Psoas muscle (tissue), 8 donors: ENCODE measurements around the gene FOXF1. TPM values are rescaled to one million over a fixed set of nuclear protein-coding genes. Genes with fewer than 3 reads are reported as not detected.

ENCODE experiments used
- ATAC-seq, 4 donors: fragments of 200-7000 bp; cut with Tn5 transposase; one replicate each; pipeline ENCODE4 v1.9.1; 2020; ENCODE audit warnings: moderate library complexity in 3 of 4, mild to moderate bottlenecking in 2 of 4
- DNase-seq, 2 donors: peaks; one replicate each; pipeline ENCODE4 v3.0.0-alpha.2; 2020
- H3K27ac ChIP-seq: fragments of 200-600 bp; one replicate; pipeline ENCODE4 v1.8.0; 2022
- H3K27me3 ChIP-seq, 3 donors: fragments of 200-600 bp in 1 of 3; one replicate each; pipeline versions ENCODE4 v1.6.1 to v1.8.0; 2013 to 2022; ENCODE audit warnings: low read length in 2 of 3, mild to moderate bottlenecking in 2 of 3, moderate library complexity in 1 of 3; ENCODE audit not compliant: insufficient read depth in 3 of 3
- H3K36me3 ChIP-seq, 2 donors: fragments of 200-600 bp in 1 of 2; one replicate each; pipeline versions ENCODE4 v1.6.1 to v1.8.0; 2013 to 2022; ENCODE audit warnings: low read depth in 1 of 2, mild to moderate bottlenecking in 1 of 2, moderate library complexity in 1 of 2; ENCODE audit not compliant: insufficient read depth in 1 of 2
- H3K4me1 ChIP-seq: fragments of 200-600 bp; one replicate; pipeline ENCODE4 v1.8.0; 2022
- H3K4me3 ChIP-seq: fragments of 200-600 bp; one replicate; pipeline ENCODE4 v1.8.0; 2022; ENCODE audit warnings: mild to moderate bottlenecking
- H3K9me3 ChIP-seq: fragments of 200-600 bp; one replicate; pipeline ENCODE4 v1.8.0; 2022
- CTCF ChIP-seq: fragments of 200-600 bp; IDR thresholded peaks from one replicate; pipeline ENCODE4 v1.8.0; 2022; ENCODE audit warnings: antibody characterized with exemption
- WGBS, 3 donors: extraction: QIAGEN DNeasy Blood & Tissue Kit; methylation state at CpG; one replicate each; pipeline versions ENCODE4 v1.1.6 to v1.1.7; 2013; 5-methylcytosine and 5-hydroxymethylcytosine counted together
- intact Hi-C, 2 donors: fragments of 100-400 bp; cut with DNase I; formaldehyde crosslinking; loops; one replicate each; pipeline versions ENCODE4 v1.11.0 to v1.14.2; 2022
- polyA plus RNA-seq, 3 donors: library from polyadenylated mRNA; stranded (reverse); fragments of 200-250 nt; gene quantifications; one replicate each; pipeline ENCODE4 v1.2.3, GENCODE V29; 2013
- total RNA-seq, 4 donors: library from RNA; stranded (reverse); fragmentation: NEBNext Ultra II Directional in 2 of 4; extraction: Animal tissue kit (Norgen Biotek cat#: 25700) in 2 of 4; gene quantifications; one replicate each; pipeline versions ENCODE4 v1.2.1 to v1.2.4, GENCODE V29; 2021 to 2023
- donor health status: healthy with polysubstance abuse.
- donor health status: DM: no; HTN: no; CAD: no; lungs with moderate emphysema.
- donor health status: Bipolar disorder and iron deficiency.
- donor health status: healthy.
- donor health status: DM: yes; HTN: yes; CAD: no.
- donor health status: DM: no; HTN: no; CAD: no.
- donor health status: DM: no; HTN: no; CAD: no.
- donor health status: DM: yes; HTN: yes; CAD: no.

The FOXF1 gene
- total and polyA plus RNA-seq, 7 donors, result 0.01 to 0.12 (median 0.03) TPM; not detected in 2

GRCh38 chr16:86490859-86491639 is 19.3 kb upstream of the FOXF1 start:
- H3K36me3 ChIP-seq, result no peaks in the 10 kb centered on the region
- no peak overlapping the region for H3K27ac ChIP-seq
- peaks cover 14 to 95% (median 42%) of the 10 kb centered on the region in 3 donors for H3K27me3 ChIP-seq
- 67 to 73% (median 70%) methylated on average over 13 of the region's 13 CpGs for WGBS, 3 donors
- H3K9me3 ChIP-seq, result no peaks in the 10 kb centered on the region
- ATAC-seq (no peak), DNase-seq (no peak)
- H3K4me1 ChIP-seq, result no peaks in the 10 kb centered on the region
- TF ChIP-seq CTCF, result no peak
- intact Hi-C loops, result no loop called here
- H3K4me3 ChIP-seq, result no peak overlapping the region

GRCh38 chr16:86491640-86492023 is 18.7 kb upstream of the FOXF1 start:
- H3K36me3 ChIP-seq, result no peaks in the 10 kb centered on the region
- no peak for TF ChIP-seq CTCF
- ATAC-seq (no peak), DNase-seq (no peak)
- H3K27me3 ChIP-seq, result peaks cover 14 to 95% (median 47%) of the 10 kb centered on the region in 3 donors
- no peaks in the 10 kb centered on the region for H3K4me1 ChIP-seq
- intact Hi-C loops, result no loop called here
- H3K27ac ChIP-seq, result no peak overlapping the region
- no peaks in the 10 kb centered on the region for H3K9me3 ChIP-seq
- WGBS, 3 donors, result 62 to 78% (median 65%) methylated on average over 7 of the region's 7 CpGs
- H3K4me3 ChIP-seq, result no peak overlapping the region

GRCh38 chr16:86492267-86492960 is 17.9 kb upstream of the FOXF1 start:
- ATAC-seq (no peak), DNase-seq (no peak)
- 52 to 64% (median 57%) methylated on average over 4 of the region's 4 CpGs for WGBS, 3 donors
- no peaks in the 10 kb centered on the region for H3K9me3 ChIP-seq
- intact Hi-C loops, result no loop called here
- H3K36me3 ChIP-seq, result no peaks in the 10 kb centered on the region
- H3K27ac ChIP-seq, result no peak overlapping the region
- no peak for TF ChIP-seq CTCF
- peaks cover 14 to 96% (median 50%) of the 10 kb centered on the region in 3 donors for H3K27me3 ChIP-seq
- H3K4me1 ChIP-seq, result no peaks in the 10 kb centered on the region
- no peak overlapping the region for H3K4me3 ChIP-seq

- peaks cover 16 to 100% (median 53%) of the 10 kb centered on the region in 3 donors for H3K27me3 ChIP-seq
- H3K36me3 ChIP-seq, result no peaks in the 10 kb centered on the region
These were observed 17.2 kb upstream of the FOXF1 start for GRCh38 chr16:86492961-86493629.

More at GRCh38 chr16:86492961-86493629, 17.2 kb upstream of the FOXF1 start:
- intact Hi-C loops, result no loop called here
- 14 to 18% (median 17%) methylated on average over 9 of the region's 9 CpGs for WGBS, 3 donors
- H3K9me3 ChIP-seq, result no peaks in the 10 kb centered on the region
- DNase-seq (no peak), ATAC-seq (no peak)
- H3K27ac ChIP-seq, result no peak overlapping the region
- TF ChIP-seq CTCF, result no peak
- no peak overlapping the region for H3K4me3 ChIP-seq
- no peaks in the 10 kb centered on the region for H3K4me1 ChIP-seq
